K562 (cell line): ENCODE data around the gene YPEL3. TPM values are rescaled to one million over a fixed set of nuclear protein-coding genes. Genes with fewer than 3 reads are reported as not detected.

Experiments used
- ATF6 ChIP-seq: sonication (generic); formaldehyde crosslinking; IDR thresholded peaks from 2 replicates; pipeline ENCODE4 v1.4.0; 2020; ENCODE audit warnings: mild to moderate bottlenecking, missing genetic modification reagents
- BACH1 ChIP-seq: fragments of 200-800 bp; sonication (Bioruptor generic); IDR thresholded peaks from 2 replicates; pipeline ENCODE4 v1.6.1; 2016; ENCODE audit warnings: missing genetic modification characterization, missing compliant biosample characterization
- BHLHE40 ChIP-seq: IDR thresholded peaks from 2 replicates; pipeline ENCODE4 v1.6.1; 2011; ENCODE audit warnings: low read length, improper control_type of control experiment
- CREB5 ChIP-seq: fragments of 250-450 bp; sonication (Bioruptor Pico); IDR thresholded peaks from 2 replicates; pipeline ENCODE4 v1.5.0; 2020; ENCODE audit warnings: mild to moderate bottlenecking
- E2F5 ChIP-seq: sonication (generic); formaldehyde crosslinking; IDR thresholded peaks from 2 replicates; pipeline ENCODE4 v1.8.0; 2022; ENCODE audit warnings: mild to moderate bottlenecking, missing genetic modification reagents
- HMG20B ChIP-seq: fragments of 250-450 bp; sonication (Bioruptor Pico); IDR thresholded peaks from 2 replicates; pipeline ENCODE4 v1.5.0; 2021; ENCODE audit warnings: mild to moderate bottlenecking
- HNRNPL ChIP-seq: fragments of 200-400 bp; formaldehyde crosslinking; IDR thresholded peaks from 2 replicates; pipeline ENCODE4 v1.6.1; 2017; ENCODE audit warnings: low read depth, mild to moderate bottlenecking, low read length
- HOMEZ ChIP-seq: fragments of 250-450 bp; sonication (Bioruptor Pico); IDR thresholded peaks from 2 replicates; pipeline ENCODE4 v1.4.0; 2020; ENCODE audit warnings: mild to moderate bottlenecking, moderate library complexity
- KAT7 ChIP-seq: sonication (generic); formaldehyde crosslinking; IDR thresholded peaks from 2 replicates; pipeline ENCODE4 v1.8.0; 2022; ENCODE audit warnings: missing genetic modification reagents, mild to moderate bottlenecking, borderline replicate concordance
- RBFOX2 ChIP-seq: fragments of 200-400 bp; formaldehyde crosslinking; IDR thresholded peaks from 2 replicates; pipeline ENCODE4 v1.6.1; 2017; ENCODE audit warnings: low read depth, mild to moderate bottlenecking, low read length, moderate library complexity
- SMAD3 ChIP-seq: fragments of 450-650 bp; formaldehyde crosslinking; conservative IDR thresholded peaks from 2 replicates; pipeline ENCODE4 v1.4.0; 2020; ENCODE audit warnings: mild to moderate bottlenecking
- STAG1 ChIP-seq: sonication (generic); formaldehyde crosslinking; IDR thresholded peaks from 2 replicates; pipeline ENCODE4 v1.5.0; 2020; ENCODE audit warnings: missing genetic modification reagents, borderline replicate concordance
- ZBTB34 ChIP-seq: fragments of 250-450 bp; sonication (Bioruptor Pico); IDR thresholded peaks from 2 replicates; pipeline ENCODE4 v1.8.0; 2021; ENCODE audit warnings: mild to moderate bottlenecking, moderate library complexity
- ZNF239 ChIP-seq: fragments of 250-450 bp; sonication (Bioruptor Pico); IDR thresholded peaks from 2 replicates; pipeline ENCODE4 v1.4.0; 2020; ENCODE audit warnings: mild to moderate bottlenecking
- polyA plus RNA-seq, 8 experiments: library from polyadenylated mRNA; depleted of rRNA in 4 of 8; stranded (reverse) in 5 of 8; unstranded in 3 of 8; fragments of >200 nt; fragmentation: Nextera tagmentation in 2 of 8; fragmentation: Illumina TruSeq in 1 of 8; extraction: Ambion mirVana in 2 of 8; extraction: Trizol in 1 of 8; gene quantifications; 2 replicates each; pipeline versions ENCODE4 v1.2.1 to v1.2.3, GENCODE V29; 2011 to 2014; ENCODE audit warnings: inconsistent platforms in 1 of 8, missing spikeins in 1 of 8
- total RNA-seq, 7 experiments: library from RNA; depleted of rRNA in 6 of 7; stranded (reverse); fragments of >200 nt in 6 of 7; fragmentation: Illumina TruSeq in 2 of 7; extraction: Trizol in 2 of 7; gene quantifications; 2 replicates each; pipeline versions ENCODE4 v1.2.1 to v1.2.3, GENCODE V29; 2011 to 2021; ENCODE audit warnings: low replicate concordance in 1 of 7
- TF ChIP-seq, protein P1 (sequence below): sonication (generic); formaldehyde crosslinking; IDR thresholded peaks from 2 replicates; pipeline ENCODE4 v1.8.1; 2023; ENCODE audit warnings: mild to moderate bottlenecking, missing genetic modification reagents

YPEL3 gene
- total and polyA plus RNA-seq, 9 of the 15 experiments (the other 6 are each of a cell fraction or from before 2014, with no cell fraction given), result 0.41 to 15.0 (median 2.9) TPM

DNA sequence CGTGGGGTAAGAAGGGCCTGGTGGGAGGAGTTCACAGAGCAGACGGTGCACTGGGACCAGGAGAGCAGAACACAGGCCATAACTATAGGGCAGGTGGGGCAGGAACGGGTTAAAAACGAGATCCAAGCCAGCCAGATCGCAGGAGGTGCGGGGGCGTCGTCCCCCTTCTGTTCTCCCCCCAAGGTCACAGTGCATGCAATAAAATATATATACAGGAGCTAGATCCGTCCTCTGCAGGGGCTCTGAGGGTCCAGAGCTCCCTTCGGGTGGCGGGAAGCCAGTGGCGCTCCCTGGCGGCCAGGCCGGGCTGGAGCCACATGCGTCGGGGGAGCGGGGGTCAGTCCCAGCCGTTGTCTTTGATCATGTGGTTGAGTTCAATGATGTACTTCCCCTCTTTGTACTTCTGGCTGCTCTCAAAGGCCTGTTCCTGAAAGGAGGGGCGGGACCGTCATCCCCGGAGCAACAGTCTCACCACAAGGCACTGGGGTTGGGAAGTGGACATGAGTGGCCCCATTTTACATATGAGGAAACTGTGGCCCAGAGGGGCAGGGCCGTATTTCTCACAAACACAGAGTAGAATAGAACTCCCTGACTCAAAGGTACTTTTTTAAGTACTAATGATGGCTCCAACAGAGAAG is 3.5 kb downstream of the YPEL3 start (continued):
- TF ChIP-seq, protein P1, sequence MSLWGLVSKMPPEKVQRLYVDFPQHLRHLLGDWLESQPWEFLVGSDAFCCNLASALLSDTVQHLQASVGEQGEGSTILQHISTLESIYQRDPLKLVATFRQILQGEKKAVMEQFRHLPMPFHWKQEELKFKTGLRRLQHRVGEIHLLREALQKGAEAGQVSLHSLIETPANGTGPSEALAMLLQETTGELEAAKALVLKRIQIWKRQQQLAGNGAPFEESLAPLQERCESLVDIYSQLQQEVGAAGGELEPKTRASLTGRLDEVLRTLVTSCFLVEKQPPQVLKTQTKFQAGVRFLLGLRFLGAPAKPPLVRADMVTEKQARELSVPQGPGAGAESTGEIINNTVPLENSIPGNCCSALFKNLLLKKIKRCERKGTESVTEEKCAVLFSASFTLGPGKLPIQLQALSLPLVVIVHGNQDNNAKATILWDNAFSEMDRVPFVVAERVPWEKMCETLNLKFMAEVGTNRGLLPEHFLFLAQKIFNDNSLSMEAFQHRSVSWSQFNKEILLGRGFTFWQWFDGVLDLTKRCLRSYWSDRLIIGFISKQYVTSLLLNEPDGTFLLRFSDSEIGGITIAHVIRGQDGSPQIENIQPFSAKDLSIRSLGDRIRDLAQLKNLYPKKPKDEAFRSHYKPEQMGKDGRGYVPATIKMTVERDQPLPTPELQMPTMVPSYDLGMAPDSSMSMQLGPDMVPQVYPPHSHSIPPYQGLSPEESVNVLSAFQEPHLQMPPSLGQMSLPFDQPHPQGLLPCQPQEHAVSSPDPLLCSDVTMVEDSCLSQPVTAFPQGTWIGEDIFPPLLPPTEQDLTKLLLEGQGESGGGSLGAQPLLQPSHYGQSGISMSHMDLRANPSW (CRISPR knock-in tag), result no peak
- TF ChIP-seq BACH1 (tag), result peak; percentile 88
- peak; percentile 69 for TF ChIP-seq RBFOX2
- TF ChIP-seq KAT7 (CRISPR knock-in tag), result no peak; the same call in 1 of the 2 replicates
- no peak for TF ChIP-seq HNRNPL
- no peak for TF ChIP-seq HMG20B
- TF ChIP-seq ZNF239 (CRISPR knock-in tag), result peak; percentile 86
- TF ChIP-seq SMAD3 (CRISPR knock-in tag), result peak; percentile 95
- TF ChIP-seq CREB5 (CRISPR knock-in tag), result peak; percentile 85; the same call in 1 of the 2 replicates
- no peak for TF ChIP-seq E2F5 (CRISPR knock-in tag)
- peak; percentile 62 for TF ChIP-seq BHLHE40
- no peak for TF ChIP-seq STAG1 (CRISPR knock-in tag)
- peak; percentile 87; the same call in 1 of the 2 replicates for TF ChIP-seq HOMEZ (CRISPR knock-in tag)
- TF ChIP-seq ATF6 (CRISPR knock-in tag), result peak; percentile 87; the same call in 1 of the 2 replicates
- peak; percentile 84 for TF ChIP-seq ZBTB34 (CRISPR knock-in tag)
